Stimulated activated CD8-positive, alpha-beta memory T cell treated with anti-CD3 and anti-CD28 coated beads, Interleukin-12 subunit alpha, Interleukin-12 subunit beta, amount 100 ng/mL, for 24 hours (primary cell): ENCODE results near the gene LST1.
"Not testable (repeated sequence)": the region's sequence is repeated elsewhere in the genome, so short reads cannot be mapped to it uniquely, and the experiment has no call there.

Source experiments
- DNase-seq: peaks from one replicate; pipeline ENCODE4 v3.0.0-alpha.2; 2020; ENCODE audit errors: extremely low read depth

Gene LST1

DNA sequence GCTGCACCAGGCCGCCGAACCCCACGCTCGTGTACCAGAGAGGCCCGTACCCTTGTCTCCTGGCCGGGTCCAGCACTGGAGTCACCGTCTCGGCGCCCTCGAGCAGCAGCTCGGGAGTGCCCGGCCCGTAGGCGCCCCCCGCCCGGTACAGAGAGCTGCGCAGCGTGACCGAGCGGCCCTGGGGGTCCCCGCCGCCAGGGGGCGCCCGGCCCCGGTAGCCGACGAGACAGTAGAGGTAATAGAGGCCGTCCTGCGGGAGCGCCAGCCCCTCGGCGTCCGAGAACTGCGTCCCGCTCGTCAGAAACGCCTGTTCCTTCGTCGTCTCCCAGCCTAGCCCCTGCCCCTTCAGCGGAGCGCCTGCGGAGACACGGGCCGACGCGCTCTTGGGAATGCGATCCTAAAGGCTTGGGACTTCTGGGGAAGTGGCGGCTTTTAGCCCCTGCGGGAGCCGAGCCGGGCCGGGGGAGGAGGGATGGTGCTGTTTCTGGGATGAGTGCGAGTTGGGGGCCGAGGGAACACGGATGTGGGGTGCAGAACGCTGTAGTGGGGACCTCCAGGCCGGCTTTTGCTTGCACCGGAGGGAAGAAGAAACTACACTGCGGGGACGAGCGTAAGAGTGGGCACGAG lies 5.2 kb upstream of the LST1 start:
- peak; percentile 73 for DNase-seq

- no peak for DNase-seq
Observed at GRCh38 chr6:31581434-31582229, 4.4 kb upstream of the LST1 start.

- DNase-seq = no peak
Observed at GRCh38 chr6:31582230-31582643, 3.8 kb upstream of the LST1 start, which contains the start of gene LTB. TSS of gene LTB (minus strand) at chr6:31582424. CDS start at chr6:31582417, 7 bp downstream.

- no peak for DNase-seq
Observed at GRCh38 chr6:31585491-31585890, 586 bp upstream of the LST1 start.

DNA sequence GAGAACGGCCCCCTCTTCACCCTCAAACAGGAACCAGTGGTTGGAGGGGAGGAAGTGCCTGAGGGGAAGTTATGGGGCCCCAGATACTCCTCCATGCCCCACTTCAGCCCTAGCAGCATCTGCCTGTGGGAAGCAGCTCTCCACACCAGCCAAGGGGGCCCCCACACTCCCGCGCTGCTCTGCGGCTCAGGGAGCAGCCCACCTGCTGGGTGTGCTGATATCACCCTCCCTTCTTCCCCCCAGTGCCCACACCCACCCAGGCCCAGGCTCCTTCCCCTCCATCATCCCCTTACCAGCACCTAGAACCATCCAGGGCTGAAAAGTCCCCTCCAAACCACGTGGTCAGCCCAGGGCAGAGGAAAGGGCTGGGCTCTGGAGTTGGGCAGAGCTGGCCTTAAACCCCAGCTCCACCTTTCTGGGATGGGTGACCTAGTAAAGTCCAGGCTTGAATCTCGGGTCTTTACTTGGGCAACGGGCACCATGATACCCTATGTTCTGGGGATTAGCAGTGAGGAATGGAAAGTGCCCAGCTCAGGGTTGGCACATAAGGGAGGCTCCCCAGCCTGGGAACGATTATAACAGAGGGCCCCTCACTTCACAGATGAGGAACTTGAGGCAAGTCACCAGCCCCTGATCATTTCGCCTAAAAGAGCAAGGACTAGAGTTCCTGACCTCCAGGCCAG lies 663 bp downstream of the LST1 start:
- DNase-seq = no peak

GRCh38 chr6:31587791-31588777 lies 2.0 kb downstream of the LST1 start:
- no peak for DNase-seq

- DNase-seq = no peak
Observed at GRCh38 chr6:31588871-31589650, 3.0 kb downstream of the LST1 start.

GRCh38 chr6:31590691-31591090 lies 4.6 kb downstream of the LST1 start:
- DNase-seq = not testable (repeated sequence)

DNA sequence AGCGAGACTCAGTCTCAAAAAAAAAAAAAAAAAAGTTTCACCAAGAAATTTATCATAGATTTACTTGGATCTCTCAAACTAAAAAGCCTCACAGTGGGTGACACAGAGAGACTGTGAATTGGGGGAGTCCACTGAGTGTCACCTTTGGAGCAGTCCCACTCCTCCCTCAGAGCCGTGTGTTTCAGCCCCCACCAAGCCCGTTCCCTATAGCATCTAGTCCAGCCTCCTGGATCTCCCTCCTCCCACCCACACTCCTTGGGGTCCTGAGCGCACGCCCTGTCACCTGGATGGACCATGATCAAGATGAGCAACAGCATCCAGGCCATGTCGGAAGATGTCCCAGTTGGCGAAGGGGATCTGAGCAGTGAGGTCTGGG lies 6.3 kb downstream of the LST1 start:
- no peak for DNase-seq

DNA sequence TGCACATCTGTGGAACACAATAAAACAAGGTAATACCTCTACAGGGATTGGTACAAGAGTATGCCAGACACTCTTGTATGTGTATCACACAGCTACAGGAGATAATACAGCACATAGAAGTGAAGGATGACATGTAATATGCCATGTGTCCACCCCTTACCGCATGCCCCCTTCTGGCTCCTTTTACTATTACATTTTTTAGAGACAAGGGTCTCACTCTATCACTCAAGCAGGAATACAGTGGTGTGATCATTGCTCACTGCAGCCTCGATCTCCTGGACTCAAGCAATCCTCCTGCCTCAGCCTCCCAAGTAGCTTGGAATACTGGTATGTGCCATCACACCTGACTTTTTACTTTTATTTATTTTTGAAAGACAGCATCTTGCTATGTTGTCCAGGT lies 10.9 kb downstream of the LST1 start:
- no peak for DNase-seq

DNA sequence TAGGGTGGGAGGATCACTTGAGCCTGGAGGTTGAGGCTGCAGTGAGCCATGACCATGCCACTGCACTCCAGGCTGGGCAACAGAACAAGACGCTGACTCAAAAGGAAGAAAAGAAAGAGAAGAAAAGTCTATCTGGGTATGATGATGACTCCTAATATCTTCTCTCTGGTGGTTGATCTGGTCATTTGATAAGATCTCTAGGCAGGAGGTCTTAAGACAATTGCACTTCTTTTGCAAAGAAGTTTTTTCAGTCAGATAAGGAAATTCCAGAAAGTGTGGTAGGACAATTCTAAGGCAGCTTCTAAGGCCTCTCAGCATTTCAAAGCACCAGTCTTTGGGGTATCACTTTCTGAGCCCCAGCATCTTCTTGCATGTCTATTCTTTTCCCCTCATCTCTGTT lies 21.2 kb downstream of the LST1 start:
- no peak for DNase-seq

DNA sequence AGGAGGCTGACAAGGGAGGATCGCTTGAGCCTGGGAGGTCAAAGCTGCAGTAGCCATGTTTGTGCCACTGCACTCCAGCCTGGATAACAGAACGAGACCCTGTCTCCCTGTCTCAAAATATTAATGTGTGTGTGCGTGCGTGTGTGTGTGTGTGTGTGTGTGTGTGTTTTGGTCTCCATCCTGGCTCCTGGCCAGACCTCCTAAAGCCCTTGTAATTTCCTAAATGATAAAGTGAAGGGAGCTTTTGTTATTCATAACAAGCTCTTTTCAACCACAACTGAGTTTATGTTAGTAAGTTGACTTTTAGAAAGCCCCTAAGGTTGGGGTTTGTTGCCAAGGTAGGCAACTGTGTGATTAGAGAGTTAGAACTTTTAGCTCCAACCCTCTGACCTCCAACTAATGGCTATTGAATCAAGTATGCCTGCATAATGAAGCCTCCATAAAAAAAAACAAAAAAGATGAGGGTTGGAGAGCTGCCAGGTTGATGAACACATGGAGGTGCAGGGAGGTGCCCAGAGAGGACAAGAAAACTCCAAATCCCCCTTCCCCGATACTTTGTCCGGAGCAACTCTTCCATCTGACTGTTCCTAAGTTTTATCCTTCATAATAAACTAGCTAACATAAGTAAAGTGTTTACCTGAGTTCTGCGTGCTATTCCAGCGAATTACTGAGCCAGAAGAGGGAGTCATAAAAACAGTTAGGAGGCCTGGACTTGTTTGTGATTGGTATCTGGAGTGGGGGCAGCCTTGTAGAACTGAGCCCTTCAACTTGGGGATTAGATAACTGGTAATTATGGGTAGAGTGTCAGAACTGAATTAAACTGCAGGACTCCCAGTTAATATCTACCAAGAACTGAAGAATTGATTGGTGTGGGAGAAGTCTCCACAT lies 23.7 kb downstream of the LST1 start:
- no peak for DNase-seq

DNA sequence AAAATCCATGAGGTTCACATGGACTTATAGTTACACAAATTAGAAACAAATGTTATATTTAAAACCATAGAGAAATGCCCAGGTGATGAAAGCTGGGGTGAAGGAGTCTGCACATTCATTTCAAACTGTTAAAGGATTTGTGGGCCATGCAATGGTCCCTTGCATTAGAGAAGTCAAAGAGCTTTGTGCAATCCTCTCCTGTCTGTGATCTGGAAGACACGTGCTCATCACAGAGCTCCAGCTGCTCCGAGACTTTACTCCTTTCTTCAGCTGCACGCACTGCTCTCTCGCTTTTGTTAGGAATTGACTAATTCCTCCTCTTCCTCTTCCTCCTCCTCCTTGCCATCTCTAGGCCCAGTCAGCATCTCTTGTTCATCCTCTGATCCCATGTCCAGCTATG lies 24.9 kb downstream of the LST1 start:
- DNase-seq = no peak

DNA sequence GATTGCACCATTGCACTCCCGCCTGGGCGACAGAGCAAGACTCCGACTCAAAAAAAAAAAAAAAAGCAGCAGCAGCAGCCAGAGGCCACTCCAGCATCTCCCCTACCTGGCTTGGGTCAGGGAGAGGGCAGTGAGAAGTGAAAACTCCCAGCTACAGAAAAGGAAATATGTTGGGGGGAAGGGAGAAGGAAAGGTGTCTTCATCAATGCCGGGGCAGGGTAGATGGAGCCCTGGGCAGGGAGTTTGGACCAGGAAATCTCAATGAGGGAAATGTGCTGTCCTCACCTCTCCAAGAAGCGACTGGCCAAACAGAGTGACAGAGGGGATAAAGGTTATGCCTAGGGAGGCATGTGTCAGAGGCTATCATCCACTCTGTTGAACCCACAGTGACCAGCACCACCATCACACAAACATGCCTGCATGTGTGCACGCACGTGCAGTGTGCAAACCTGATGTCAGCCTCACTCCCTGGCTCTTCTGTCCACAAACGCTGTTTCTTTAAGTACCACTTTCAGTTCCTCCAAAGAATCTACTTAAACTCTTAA lies 28.1 kb downstream of the LST1 start:
- DNase-seq = no peak

- DNase-seq = no peak
Observed at GRCh38 chr6:31614684-31615578, 28.9 kb downstream of the LST1 start, which contains the start of gene AIF1. TSS of gene AIF1 (plus strand) at chr6:31615234. CDS start at chr6:31615330, 96 bp downstream.

DNA sequence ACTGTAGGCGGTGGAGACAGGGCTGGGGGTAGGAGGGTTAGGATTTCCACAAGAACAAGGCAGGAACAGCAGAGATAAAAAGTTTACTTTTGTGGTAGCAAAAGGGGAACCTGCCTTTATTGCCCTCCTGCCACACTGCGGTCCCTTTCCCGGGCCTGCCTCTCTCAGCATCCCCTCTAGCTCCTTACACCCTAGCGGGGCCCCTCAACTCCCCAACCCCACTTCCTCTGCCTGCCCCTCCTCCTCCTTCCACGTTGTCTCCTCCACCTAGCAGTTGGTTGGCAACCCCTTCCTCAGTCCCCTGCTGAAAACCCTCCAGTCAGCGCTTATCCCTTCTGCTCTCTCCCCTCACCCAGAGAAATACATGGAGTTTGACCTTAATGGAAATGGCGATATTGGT lies 29.7 kb downstream of the LST1 start:
- no peak for DNase-seq

DNA sequence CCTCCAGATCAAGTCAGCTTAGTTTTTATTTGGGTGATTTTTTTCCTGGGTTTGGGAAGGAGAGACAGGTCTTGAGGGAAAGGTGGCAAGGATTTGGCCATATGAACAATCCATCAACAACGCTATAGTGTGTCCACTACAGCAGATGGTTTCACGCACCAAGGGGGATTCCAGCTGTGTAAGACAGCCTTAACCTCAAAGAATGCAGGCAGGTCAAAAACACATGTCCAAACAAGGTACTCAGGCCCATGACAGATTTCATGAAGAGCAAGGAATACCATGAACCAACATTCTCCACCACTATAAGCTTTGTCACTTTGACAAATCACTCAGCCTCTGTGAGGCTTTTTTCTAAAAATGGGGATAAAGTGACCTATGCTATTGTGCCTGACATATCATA lies 30.9 kb downstream of the LST1 start:
- DNase-seq = no peak

DNA sequence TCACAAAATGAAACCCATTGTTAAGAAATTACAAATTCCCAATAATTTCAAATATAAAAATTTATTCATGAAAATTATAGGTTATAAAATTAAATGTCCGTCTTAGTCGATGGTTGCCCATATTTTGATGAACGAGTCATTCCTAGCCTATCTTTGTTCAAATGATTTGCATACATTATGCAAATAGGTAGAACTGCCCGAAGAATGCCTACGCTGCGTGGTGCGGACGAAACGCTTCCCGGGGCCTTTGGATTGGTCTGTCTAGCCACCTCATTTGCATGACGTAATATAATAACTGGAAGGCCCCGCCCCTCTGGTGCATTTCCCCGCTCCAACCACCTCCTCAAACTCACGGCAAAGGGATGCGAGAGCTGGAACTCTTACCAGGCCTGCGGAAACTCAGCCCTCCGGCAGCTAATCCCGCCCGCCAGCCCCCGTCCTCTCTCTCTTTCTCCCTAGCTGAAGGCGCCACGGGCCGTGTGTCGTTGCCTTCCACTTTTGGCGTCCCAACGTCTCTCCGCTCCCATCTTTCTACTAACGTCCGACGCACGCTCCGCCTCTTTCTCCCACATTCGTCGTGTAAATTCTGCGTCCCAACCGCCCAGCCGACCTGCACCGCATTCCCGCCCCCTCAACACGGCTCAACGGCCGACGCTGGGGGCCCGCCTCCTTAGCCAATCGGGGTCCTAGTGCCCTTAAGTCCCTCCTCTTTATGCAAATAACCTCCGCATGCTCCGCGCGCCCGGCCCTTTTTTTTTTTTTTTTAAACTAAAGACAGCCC lies 33.9 kb downstream of the LST1 start:
- peak; percentile 91 for DNase-seq
